Stomach (tissue), 9 donors: ENCODE results near the gene APLF. TPM values are rescaled to one million over a fixed set of nuclear protein-coding genes. Genes with fewer than 3 reads are reported as not detected.

ENCODE experiments used
- DNase-seq, 2 donors: peaks; one replicate each; pipeline versions ENCODE4 v3.0.0 to v3.0.0-alpha.2; 2013 to 2019
- H3K27ac ChIP-seq, 5 donors: fragments of 200-600 bp in 4 of 5; sonication (generic) in 4 of 5; one replicate each; pipeline ENCODE4 v1.5.1; 2013 to 2019; ENCODE audit warnings: mild to moderate bottlenecking in 1 of 5, moderate library complexity in 1 of 5
- H3K27me3 ChIP-seq, 3 donors: fragments of 200-600 bp; sonication (generic); one replicate each; pipeline ENCODE4 v1.5.1; 2017 to 2019; ENCODE audit warnings: mixed run types in 1 of 3
- H3K36me3 ChIP-seq, 4 donors: fragments of 200-600 bp; sonication (generic); 1 replicate in 3 of 4; 2 replicates in 1 of 4; pipeline ENCODE4 v1.5.1; 2016 to 2019
- H3K4me1 ChIP-seq, 4 donors: fragments of 200-600 bp; sonication (generic); one replicate each; pipeline ENCODE4 v1.5.1; 2016 to 2019
- H3K4me3 ChIP-seq, 4 donors: fragments of 200-600 bp; sonication (generic) in 3 of 4; one replicate each; pipeline ENCODE4 v1.5.1; 2016 to 2019; ENCODE audit warnings: mild to moderate bottlenecking in 1 of 4
- H3K9me3 ChIP-seq, 4 donors: fragments of 200-600 bp; sonication (generic); one replicate each; pipeline ENCODE4 v1.5.1; 2016 to 2019
- CTCF ChIP-seq, 7 experiments: fragments of 450-650 bp in 4 of 7; fragments of 200-600 bp in 3 of 7; sonication (generic) in 3 of 7; IDR thresholded peaks; one replicate each; pipeline ENCODE4 v1.5.1; 2016 to 2019; ENCODE audit warnings: antibody characterized with exemption in 7 of 7, control low read depth in 2 of 7, mild to moderate bottlenecking in 1 of 7
- EP300 ChIP-seq: sonication (generic); formaldehyde crosslinking; IDR thresholded peaks from one replicate; pipeline ENCODE4 v1.6.1; 2017; ENCODE audit warnings: antibody characterized with exemption
- POLR2A ChIP-seq, 4 donors: fragments of 450-650 bp; IDR thresholded peaks; one replicate each; pipeline ENCODE4 v1.6.1; 2016; ENCODE audit warnings: antibody characterized with exemption in 4 of 4, control low read depth in 2 of 4, mild to moderate bottlenecking in 1 of 4, moderate library complexity in 1 of 4
- POLR2AphosphoS5 ChIP-seq, 3 donors: sonication (generic); formaldehyde crosslinking; IDR thresholded peaks; one replicate each; pipeline ENCODE4 v1.6.1; 2016; ENCODE audit warnings: antibody characterized with exemption in 3 of 3
- WGBS, 5 donors: extraction: QIAGEN DNeasy Blood & Tissue Kit in 3 of 5; methylation state at CpG; one replicate each; pipeline versions ENCODE4 v1.1.5 to v1.1.7; 2013 to 2018; 5-methylcytosine and 5-hydroxymethylcytosine counted together
- intact Hi-C: fragments of 100-400 bp; cut with DNase I; formaldehyde crosslinking; loops from one replicate; pipeline ENCODE4 v1.15.1; 2023; ENCODE audit warnings: low total_unique reads
- polyA plus RNA-seq, 3 donors: library from polyadenylated mRNA; stranded (reverse); fragments of 200-250 nt; gene quantifications; one replicate each; pipeline ENCODE4 v1.2.3, GENCODE V29; 2013
- total RNA-seq, 5 donors: library from RNA; depleted of rRNA; stranded (reverse); fragments of >200 nt; gene quantifications; one replicate each; pipeline versions ENCODE4 v1.1.0 to v1.2.3, GENCODE V29; 2014 to 2016
- donor health status: healthy with polysubstance abuse.
- donor health status: Bipolar disorder and iron deficiency.
- donor health status: healthy.

Gene APLF
- total and polyA plus RNA-seq, 8 donors, result 0.29 to 9.4 (median 0.77) TPM

GRCh38 chr2:68475576-68475975, 8.2 kb downstream of the APLF start:
- Histone ChIP-seq H3K4me3 (no peak overlapping the region), H3K4me1 (no peaks in the 10 kb centered on the region), H3K36me3 (no peaks in the 10 kb centered on the region), H3K27ac (no peak overlapping the region), H3K9me3 (no peaks in the 10 kb centered on the region), H3K27me3 (no peaks in the 10 kb centered on the region)
- intact Hi-C loops, result no loop called here
- DNase-seq, result no peak
- no peak for TF ChIP-seq EP300
- TF ChIP-seq CTCF (IDR thresholded peaks at IDR 0.05), result no peak
- no peak for TF ChIP-seq POLR2A (IDR thresholded peaks at IDR 0.05)
- no peak for TF ChIP-seq POLR2AphosphoS5 (IDR thresholded peaks at IDR 0.05)
- 28 to 66% (median 43%) methylated on average over 2 of the region's 2 CpGs for WGBS, 5 donors

- H3K27me3 ChIP-seq, result no peaks in the 10 kb centered on the region
- TF ChIP-seq CTCF (IDR thresholded peaks at IDR 0.05) (no peak), POLR2AphosphoS5 (IDR thresholded peaks at IDR 0.05) (no peak)
- no peaks in the 10 kb centered on the region for H3K4me1 ChIP-seq
- no peak overlapping the region for H3K27ac ChIP-seq
- no peaks in the 10 kb centered on the region for H3K9me3 ChIP-seq
- H3K36me3 ChIP-seq, result no peaks in the 10 kb centered on the region
- H3K4me3 ChIP-seq, result no peak overlapping the region
- no peak for DNase-seq
- 33 to 55% (median 46%) methylated on average over 1 of the region's 1 CpG for WGBS, 5 donors
- intact Hi-C loops, result no loop called here
Measured at GRCh38 chr2:68476454-68476853, 9.1 kb downstream of the APLF start.

- no peaks in the 10 kb centered on the region for H3K36me3 ChIP-seq
- H3K27ac ChIP-seq, result no peak overlapping the region
- WGBS, 5 donors, result 85 to 100% (median 92%) methylated on average over 1 of the region's 1 CpG
- no peaks in the 10 kb centered on the region for H3K9me3 ChIP-seq
- DNase-seq, result no peak
- H3K4me1 ChIP-seq, result no peaks in the 10 kb centered on the region
- no peaks in the 10 kb centered on the region for H3K27me3 ChIP-seq
- no peak overlapping the region for H3K4me3 ChIP-seq
- TF ChIP-seq CTCF (IDR thresholded peaks at IDR 0.05), result no peak
- no peak for TF ChIP-seq EP300
- TF ChIP-seq POLR2AphosphoS5 (IDR thresholded peaks at IDR 0.05), result no peak
- no peak for TF ChIP-seq POLR2A (IDR thresholded peaks at IDR 0.05)
- intact Hi-C loops, result no loop called here
Measured at GRCh38 chr2:68478688-68479087, 11.3 kb downstream of the APLF start.

GRCh38 chr2:68482296-68482820, 15.0 kb downstream of the APLF start:
- Histone ChIP-seq H3K4me3 (no peak overlapping the region), H3K4me1 (no peaks in the 10 kb centered on the region), H3K36me3 (no peaks in the 10 kb centered on the region), H3K9me3 (no peaks in the 10 kb centered on the region), H3K27ac (no peak overlapping the region), H3K27me3 (no peaks in the 10 kb centered on the region)
- 80 to 88% (median 84%) methylated on average over 2 of the region's 2 CpGs for WGBS, 5 donors
- DNase-seq, result no peak
- intact Hi-C loops, result loop anchor here (10.0 kb wide), 1 partner anchor 442 kb away; no protein-coding TSS in a partner anchor
- TF ChIP-seq EP300, result no peak
- TF ChIP-seq CTCF (IDR thresholded peaks at IDR 0.05), result no peak
- TF ChIP-seq POLR2A (IDR thresholded peaks at IDR 0.05), result no peak
- TF ChIP-seq POLR2AphosphoS5 (IDR thresholded peaks at IDR 0.05), result no peak
